Hematopoietic multipotent progenitor cell treated with erythropoietin and hydrocortisone succinate and interleukin-3 and kit ligand, for 4 days (in vitro differentiated cells): Measurements from ENCODE around the gene MINK1.
A peak's percentile ranks its signal among the peaks of the same experiment; 100 is the strongest.
"Not testable (repeated sequence)": the region's sequence is repeated elsewhere in the genome, so short reads cannot be mapped to it uniquely, and the experiment has no call there.

Experiments used
- DNase-seq: peaks from one replicate; pipeline ENCODE4 v3.0.0-alpha.2; 2015

Gene MINK1

DNA sequence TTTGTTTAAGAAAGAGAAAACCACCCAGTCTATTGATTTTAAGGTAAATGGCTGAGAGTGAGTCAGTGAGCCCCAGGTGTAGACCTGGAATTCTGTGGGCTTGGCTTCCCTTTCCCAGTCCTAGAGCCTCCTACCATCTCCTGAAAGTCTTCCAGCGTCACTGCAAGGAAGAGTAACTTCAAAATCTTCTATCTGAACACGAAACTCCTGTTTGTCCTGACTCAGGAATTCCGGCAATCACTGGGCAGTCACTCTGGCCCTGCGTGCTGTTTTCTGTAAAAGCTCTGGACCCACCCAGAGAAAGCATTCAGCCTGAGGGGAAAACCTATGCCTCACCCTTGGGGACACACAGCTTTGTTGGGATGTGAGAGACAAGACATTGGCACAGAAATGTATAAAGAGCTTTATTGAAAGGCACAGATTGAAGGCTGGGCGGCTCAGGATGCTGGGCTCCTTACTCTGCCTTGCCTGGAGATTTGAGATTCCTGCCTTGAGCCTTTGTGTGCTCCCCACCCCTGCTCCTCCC lies 15.9 kb downstream of the MINK1 start:
- no peak for DNase-seq

DNA sequence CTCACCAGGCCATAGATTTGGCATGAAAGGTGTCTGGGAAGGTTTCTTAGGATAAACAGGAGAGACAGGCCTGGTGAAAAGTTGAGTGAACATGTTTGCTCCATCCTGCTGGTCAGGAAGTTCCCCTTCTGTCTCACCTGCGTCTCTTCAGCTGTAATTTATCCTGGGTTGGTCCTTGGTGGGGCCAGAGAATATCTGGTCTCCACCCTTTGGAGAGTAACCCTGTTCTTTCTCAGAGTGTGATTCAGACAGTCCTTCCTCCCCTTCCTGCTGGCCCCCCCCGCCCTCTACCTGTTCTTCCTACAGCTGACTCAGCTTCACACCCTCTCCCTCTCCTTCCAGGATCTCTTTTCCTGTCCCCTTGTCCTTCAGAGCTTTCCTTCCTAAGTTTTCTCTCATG lies 17.1 kb downstream of the MINK1 start:
- DNase-seq = no peak

DNA sequence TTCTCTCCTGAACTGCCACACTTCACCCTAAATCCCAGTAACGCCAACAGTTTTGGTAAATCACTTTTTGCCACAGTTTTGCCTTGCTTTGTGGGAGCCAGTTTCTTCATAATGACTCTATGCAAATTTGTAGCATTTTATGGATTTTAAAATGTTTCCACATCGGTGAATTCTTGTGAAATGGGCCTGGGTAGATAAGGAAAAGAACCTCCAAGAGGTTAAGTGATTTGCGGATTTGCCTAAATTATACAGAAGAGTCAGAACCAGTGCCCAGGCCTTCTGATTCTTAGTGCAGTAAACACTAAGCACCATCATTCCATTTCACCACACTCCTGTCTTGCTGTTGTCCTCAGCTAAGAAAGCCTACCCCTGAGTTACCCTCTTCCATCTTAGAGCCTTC lies 17.9 kb downstream of the MINK1 start:
- DNase-seq = no peak

DNA sequence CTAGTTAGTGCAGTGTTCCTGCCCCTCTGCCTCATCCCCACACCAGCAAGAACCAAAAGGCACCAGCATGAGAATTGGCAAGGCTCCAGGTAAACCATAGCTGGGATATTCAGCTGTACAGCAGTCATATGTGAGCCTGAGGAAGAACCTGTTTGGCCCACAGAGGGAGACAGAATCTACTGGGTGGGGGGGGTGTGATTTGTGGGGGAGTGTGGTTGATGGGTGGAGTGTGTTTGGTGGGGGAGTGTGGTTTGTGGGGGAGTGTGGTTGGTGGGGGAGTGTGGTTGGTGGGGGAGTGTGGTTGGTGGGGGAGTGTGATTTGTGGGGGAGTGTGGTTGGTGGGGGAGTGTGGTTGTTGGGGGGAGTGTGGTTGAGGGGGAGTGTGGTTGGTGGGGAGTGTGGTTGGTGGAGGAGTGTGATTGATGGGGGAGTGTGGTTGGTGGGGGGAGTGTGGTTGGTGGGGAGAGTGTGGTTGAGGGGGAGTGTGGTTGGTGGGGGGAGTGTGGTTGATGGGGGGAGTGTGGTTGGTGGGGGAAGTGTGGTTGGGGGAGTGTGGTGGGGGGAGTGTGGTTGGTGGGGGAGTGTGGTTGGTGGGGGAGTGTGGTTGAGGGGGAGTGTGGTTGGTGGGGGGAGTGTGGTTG lies 19.5 kb downstream of the MINK1 start:
- peak; percentile 59 for DNase-seq

DNA sequence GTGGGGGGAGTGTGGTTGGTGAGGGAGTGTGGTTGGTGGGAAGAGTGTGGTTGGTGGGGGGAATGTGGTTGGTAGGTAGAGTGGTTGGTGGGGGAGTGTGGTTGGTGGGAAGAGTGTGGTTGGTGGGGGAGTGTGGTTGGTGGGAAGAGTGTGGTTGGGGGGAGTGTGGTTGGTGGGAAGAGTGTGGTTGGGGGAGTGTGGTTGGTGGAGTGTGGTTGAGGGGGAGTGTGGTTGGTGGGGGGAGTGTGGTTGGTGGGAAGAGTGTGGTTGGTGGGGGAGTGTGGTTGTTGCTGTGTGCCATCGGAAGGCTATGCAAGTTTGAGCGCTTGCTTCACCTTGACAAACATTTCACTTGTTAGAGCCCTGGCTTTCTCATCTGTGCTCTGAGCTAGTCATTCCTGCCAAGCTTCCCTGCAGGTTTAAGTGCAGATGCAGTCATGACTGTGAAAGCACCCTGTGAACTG lies 20.1 kb downstream of the MINK1 start:
- DNase-seq = no peak

DNA sequence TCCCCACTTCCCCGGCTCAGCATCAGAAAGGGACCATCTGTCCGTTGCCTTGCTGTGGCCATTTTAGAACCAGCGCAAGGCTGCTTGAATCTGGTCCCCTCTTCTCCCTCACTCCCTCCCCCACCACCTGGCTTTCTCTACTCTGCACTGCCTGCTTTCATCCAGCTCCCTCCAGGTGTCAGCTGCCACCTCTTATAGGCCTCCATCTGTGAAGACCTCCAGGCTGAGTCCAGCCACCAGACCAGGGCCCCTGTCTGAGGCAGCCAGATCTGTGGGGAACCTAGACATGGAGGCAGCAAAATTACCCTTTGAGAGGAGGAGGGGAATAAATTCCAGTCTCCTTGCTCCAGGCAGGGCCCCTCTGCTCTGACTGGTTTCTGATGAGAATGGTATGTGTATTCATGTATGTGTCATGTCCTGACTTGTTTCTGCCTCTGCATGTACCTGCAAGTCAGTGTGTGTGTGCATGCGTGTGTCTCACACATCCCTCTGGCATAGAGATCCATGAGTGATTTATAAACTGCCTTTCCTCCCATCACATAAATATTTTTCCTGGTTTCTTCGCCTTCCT lies 21.1 kb downstream of the MINK1 start:
- DNase-seq = no peak

DNA sequence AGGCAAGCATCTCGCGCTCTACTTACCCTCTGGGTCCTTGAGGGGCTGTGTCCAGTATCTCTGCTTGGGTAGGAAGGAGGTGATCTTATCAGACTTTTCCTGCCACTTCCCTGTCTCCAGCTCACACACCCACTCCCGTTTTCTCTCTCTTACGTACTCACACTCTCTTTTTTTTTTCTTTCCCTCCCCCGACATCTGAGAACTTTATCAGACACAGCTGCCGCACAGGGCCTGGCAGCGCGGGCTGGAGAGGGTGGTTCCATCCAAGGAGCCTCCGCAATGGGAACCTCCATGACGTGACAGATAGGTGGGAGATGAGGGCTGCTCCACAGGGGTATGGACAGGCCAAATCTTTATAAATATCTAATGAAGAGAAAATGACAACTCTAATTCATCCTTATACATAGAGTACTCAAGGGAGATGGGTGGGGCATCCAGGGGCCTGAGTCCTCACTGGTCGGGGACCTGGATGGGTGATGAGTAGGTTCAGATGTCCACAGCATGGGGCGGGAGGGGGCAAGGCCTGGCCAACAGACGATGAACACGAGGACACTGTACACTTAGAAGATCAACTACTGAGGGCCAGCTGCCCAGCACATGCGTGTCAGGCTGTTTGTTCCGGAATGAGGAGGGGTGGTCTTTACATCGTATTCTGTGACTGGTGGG lies 23.3 kb downstream of the MINK1 start:
- no peak for DNase-seq

- DNase-seq = no peak
Measured at GRCh38 chr17:4856937-4857314, 23.8 kb downstream of the MINK1 start.

- DNase-seq = not testable (repeated sequence)
Measured at GRCh38 chr17:4857347-4857746, 24.2 kb downstream of the MINK1 start.

GRCh38 chr17:4858068-4858881 lies 25.1 kb downstream of the MINK1 start:
- DNase-seq = no peak

GRCh38 chr17:4858882-4859260 lies 25.7 kb downstream of the MINK1 start:
- no peak for DNase-seq

GRCh38 chr17:4859816-4860625 lies 26.9 kb downstream of the MINK1 start:
- DNase-seq = no peak

- DNase-seq = no peak
Measured at GRCh38 chr17:4860651-4861050, 27.5 kb downstream of the MINK1 start.

DNA sequence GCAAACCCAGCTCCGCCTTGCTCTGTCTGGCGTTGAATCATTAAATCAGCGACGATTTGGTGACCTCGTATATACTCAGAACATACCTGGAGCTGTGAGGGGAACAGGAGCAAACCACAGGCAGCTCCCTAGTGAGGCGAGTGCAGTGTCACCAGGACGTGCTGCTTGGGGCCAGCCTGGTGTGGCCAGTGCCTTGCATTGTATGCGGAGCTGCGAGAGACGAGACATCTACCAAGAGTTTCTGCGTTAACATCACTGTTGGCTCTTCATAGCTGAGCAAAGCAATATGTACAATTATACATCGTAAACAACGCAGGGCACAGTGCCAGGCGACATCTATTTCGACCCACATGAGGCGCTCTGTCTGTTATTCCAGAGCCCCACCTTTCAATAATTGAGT lies 27.9 kb downstream of the MINK1 start:
- DNase-seq = no peak

GRCh38 chr17:4862720-4863119 lies 29.6 kb downstream of the MINK1 start:
- DNase-seq = no peak

GRCh38 chr17:4863321-4863720 lies 30.2 kb downstream of the MINK1 start:
- DNase-seq = no peak

DNA sequence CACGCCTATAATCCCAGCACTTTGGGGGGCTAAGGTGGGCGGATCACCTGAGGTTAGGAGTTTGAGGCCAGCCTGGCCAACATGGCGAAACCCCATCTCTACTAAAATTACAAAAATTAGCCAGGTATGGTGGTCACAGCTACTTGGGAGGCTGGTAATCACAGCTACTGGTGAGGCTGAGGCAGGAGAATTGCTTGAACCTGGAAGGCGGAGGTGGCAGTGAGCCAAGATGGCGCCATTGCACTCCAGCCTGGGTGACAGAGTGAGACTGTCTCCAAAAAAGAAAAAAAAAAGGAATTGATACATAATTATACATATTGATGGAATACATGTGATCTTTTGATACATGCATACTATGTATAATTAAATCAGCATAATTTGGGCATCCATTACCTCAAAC lies 34.4 kb downstream of the MINK1 start:
- not testable (repeated sequence) for DNase-seq

DNA sequence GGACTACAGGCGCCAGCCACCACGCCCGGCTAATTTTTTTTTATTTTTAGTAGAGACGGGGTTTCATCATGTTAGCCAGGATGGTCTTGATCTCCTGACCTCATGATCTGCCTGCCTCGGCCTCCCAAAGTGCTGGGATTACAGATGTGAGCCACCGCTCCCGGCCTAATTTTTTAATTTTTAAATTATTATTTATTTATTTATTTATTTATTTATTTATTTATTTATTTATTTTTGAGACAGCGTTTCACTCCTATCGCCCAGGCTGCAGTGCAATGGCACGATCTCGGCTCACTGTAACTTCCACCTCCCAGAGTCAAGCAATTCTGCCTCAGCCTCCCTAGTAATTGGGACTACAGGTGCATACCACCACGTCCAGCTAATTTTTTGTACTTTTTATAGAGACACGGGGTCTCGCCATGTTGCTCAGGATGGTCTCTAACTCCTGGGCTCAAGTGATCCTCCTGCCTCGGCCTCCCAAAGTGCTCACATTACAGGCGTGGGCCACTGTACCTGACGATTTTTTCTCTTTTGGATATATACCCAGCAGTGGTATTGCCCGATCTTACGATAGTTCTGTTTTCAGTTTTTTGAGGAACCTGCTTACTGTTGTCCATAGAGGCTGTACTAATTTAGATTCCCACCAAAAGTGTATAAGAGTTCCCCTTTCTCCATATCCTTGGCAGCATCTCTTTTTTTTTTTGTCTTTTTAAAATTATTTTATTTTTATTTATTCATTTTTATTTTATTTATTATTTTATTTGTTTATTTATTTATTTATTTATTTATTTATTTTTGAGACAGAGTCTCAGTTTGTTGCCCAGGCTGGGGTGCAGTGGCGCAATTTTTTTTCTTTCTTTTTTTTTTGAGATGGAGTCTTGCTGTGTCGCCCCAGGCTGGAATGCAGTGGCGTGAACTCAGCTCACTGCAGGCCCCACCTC lies 36.2 kb downstream of the MINK1 start:
- not testable (repeated sequence) for DNase-seq

- DNase-seq = no peak
Measured at GRCh38 chr17:4870855-4871254, 37.7 kb downstream of the MINK1 start.

- DNase-seq = no peak
Measured at GRCh38 chr17:4872786-4873185, 39.6 kb downstream of the MINK1 start.

DNA sequence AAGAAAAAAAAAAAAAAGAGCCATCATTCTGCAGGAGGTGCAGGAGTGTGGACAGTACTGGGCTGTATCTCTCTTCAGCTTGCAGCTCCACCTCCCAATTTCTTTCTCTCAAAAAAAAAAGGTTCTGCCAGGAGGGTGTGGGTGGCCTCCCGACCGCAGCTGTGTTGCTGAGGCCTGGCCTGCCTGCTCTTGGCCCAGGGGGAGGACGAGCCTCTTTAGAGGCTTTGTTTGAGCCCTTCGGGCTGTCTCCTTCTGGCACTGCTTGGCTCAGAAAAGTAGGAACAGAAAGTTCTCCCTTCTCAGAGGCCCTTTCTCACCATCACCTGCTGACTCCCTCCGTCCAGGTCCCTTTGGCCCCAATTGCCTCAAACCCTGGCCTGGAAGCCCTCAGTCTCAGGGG lies 43.9 kb downstream of the MINK1 start:
- no peak for DNase-seq
